22Rv1 (cell line): ENCODE data around the gene SLC22A12.

Experiments
- CTCF ChIP-seq: fragments of 450-650 bp; IDR thresholded peaks from 2 replicates; pipeline ENCODE4 v1.5.1; 2017; ENCODE audit warnings: mild to moderate bottlenecking
- ZFX ChIP-seq: fragments of 450-650 bp; IDR thresholded peaks from 2 replicates; pipeline ENCODE4 v1.6.1; 2017; ENCODE audit warnings: antibody characterized with exemption, borderline replicate concordance

GRCh38 chr11:64602466-64603070 lies 11.5 kb downstream of the SLC22A12 start:
- TF ChIP-seq CTCF (no peak), ZFX (no peak)
